DND-41 (cell line): ENCODE results near the gene CPNE1.

ENCODE experiments used
- EZH2 ChIP-seq: IDR thresholded peaks from 3 replicates; pipeline ENCODE4 v1.6.1; 2012; ENCODE audit warnings: borderline replicate concordance, low read depth, mild to moderate bottlenecking, moderate library complexity, low read length, inconsistent platforms; ENCODE audit not compliant: severe bottlenecking
- TF ChIP-seq, protein P1 (sequence below): IDR thresholded peaks from 2 replicates; pipeline ENCODE4 v1.5.1; 2012; ENCODE audit warnings: borderline replicate concordance, low read length, moderate library complexity, mild to moderate bottlenecking; ENCODE audit not compliant: poor library complexity, severe bottlenecking; ENCODE audit errors: extremely low read depth

DNA sequence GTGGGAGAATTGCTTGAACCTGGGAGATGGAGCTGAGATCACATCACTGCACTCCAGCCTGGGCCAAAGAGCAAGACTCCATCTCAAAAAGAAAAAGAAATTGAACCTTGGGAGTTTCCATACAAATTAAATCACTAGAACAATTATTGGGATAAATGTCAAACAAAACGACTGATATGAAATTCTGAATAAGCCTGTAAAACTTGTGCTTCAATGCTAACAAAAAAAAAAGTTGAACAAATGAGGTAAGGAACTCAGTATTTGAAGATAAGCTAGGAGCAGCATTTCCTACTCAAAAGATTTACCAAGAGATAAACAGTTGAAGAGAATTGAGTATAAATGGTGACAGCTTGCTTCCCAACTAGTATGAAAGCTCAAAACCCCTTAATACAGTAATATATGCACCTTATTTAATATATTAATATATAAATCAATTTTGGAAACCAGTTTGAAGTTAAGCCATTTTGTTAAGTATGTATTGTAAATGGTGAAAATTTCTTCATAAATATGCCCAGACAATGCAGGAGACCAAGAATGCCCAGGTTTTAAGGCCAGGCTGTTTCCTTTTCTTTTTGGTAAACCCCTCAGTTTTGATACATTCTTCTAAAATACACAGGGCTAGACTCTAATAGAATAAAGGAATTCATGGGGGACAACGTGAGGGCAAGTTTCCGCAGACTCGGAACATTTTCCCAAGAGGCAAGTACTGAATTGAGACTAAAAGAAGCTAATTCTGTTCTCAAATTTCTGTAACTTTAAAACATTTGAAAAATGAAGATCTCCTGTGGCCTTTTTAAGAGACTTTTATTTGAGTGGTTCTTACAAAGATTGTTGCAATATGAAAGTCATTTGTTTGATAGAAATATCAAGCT, 38.4 kb upstream of the CPNE1 start:
- TF ChIP-seq, protein P1, sequence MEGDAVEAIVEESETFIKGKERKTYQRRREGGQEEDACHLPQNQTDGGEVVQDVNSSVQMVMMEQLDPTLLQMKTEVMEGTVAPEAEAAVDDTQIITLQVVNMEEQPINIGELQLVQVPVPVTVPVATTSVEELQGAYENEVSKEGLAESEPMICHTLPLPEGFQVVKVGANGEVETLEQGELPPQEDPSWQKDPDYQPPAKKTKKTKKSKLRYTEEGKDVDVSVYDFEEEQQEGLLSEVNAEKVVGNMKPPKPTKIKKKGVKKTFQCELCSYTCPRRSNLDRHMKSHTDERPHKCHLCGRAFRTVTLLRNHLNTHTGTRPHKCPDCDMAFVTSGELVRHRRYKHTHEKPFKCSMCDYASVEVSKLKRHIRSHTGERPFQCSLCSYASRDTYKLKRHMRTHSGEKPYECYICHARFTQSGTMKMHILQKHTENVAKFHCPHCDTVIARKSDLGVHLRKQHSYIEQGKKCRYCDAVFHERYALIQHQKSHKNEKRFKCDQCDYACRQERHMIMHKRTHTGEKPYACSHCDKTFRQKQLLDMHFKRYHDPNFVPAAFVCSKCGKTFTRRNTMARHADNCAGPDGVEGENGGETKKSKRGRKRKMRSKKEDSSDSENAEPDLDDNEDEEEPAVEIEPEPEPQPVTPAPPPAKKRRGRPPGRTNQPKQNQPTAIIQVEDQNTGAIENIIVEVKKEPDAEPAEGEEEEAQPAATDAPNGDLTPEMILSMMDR: no peak
- no peak for TF ChIP-seq EZH2
